WTC11 (cell line): ENCODE data around the gene SPINDOC. TPM values are rescaled to one million over a fixed set of nuclear protein-coding genes. Genes with fewer than 3 reads are reported as not detected.

Experiments used
- ATAC-seq: fragments of 200-7000 bp; cut with Tn5 transposase; 2 replicates; pipeline ENCODE4 v1.10.0; 2021; ENCODE audit warnings: mild to moderate bottlenecking, moderate library complexity
- CTCF ChIA-PET: fragments of 300-600 bp; sonication (Branson Sonifier 250); formaldehyde crosslinking; loops from one replicate; lab custom pipeline; 2021; ENCODE audit warnings: antibody characterized with exemption; lab: Charles Lee
- POLR2A ChIA-PET: fragments of 350-600 bp; sonication (Branson Sonifier 250); formaldehyde crosslinking; loops from one replicate; lab custom pipeline; 2021; ENCODE audit warnings: antibody characterized with exemption; lab: Charles Lee
- DNase-seq: peaks from one replicate; pipeline ENCODE4 v3.0.0; 2021; ENCODE audit warnings: low spot score
- H3K27ac Mint-ChIP-seq: 2 replicates; pipeline ENCODE4 v1.8.0; 2021; ENCODE audit warnings: mixed read lengths
- H3K27me3 Mint-ChIP-seq: 2 replicates; pipeline ENCODE4 v1.8.0; 2021; ENCODE audit warnings: low read depth, mild to moderate bottlenecking, moderate library complexity, mixed read lengths
- H3K36me3 Mint-ChIP-seq: 2 replicates; pipeline ENCODE4 v1.8.0; 2021; ENCODE audit warnings: mixed read lengths
- H3K4me1 Mint-ChIP-seq: 2 replicates; pipeline ENCODE4 v1.8.0; 2022; ENCODE audit warnings: mixed read lengths
- H3K4me3 Mint-ChIP-seq: 2 replicates; pipeline ENCODE4 v1.8.0; 2021; ENCODE audit warnings: mild to moderate bottlenecking, moderate library complexity, mixed read lengths
- H3K9me3 Mint-ChIP-seq: 2 replicates; pipeline ENCODE4 v1.8.0; 2021; ENCODE audit warnings: mixed read lengths
- CREM ChIP-seq: sonication (generic); formaldehyde crosslinking; IDR thresholded peaks from 2 replicates; pipeline ENCODE4 v1.8.1; 2022; ENCODE audit warnings: mild to moderate bottlenecking, missing genetic modification reagents, moderate library complexity
- EMX1 ChIP-seq: fragments of 250-450 bp; sonication (Bioruptor Pico); IDR thresholded peaks from 2 replicates; pipeline ENCODE4 v1.8.0; 2021; ENCODE audit warnings: mild to moderate bottlenecking
- ESRRA ChIP-seq: sonication (generic); formaldehyde crosslinking; IDR thresholded peaks from 2 replicates; pipeline ENCODE4 v1.8.1; 2022; ENCODE audit warnings: mild to moderate bottlenecking, missing genetic modification reagents, borderline replicate concordance
- IRF2 ChIP-seq: sonication (generic); formaldehyde crosslinking; IDR thresholded peaks from 2 replicates; pipeline ENCODE4 v1.8.0; 2022; ENCODE audit warnings: low read depth, missing genetic modification reagents, borderline replicate concordance
- KAT7 ChIP-seq: sonication (generic); formaldehyde crosslinking; IDR thresholded peaks from 2 replicates; pipeline ENCODE4 v1.8.1; 2023; ENCODE audit warnings: missing genetic modification reagents, mild to moderate bottlenecking, borderline replicate concordance
- SP1 ChIP-seq: sonication (generic); formaldehyde crosslinking; conservative IDR thresholded peaks from 2 replicates; pipeline ENCODE4 v1.8.1; 2022; ENCODE audit warnings: missing genetic modification reagents
- ZNF121 ChIP-seq: sonication (generic); formaldehyde crosslinking; IDR thresholded peaks from 2 replicates; pipeline ENCODE4 v1.8.0; 2023; ENCODE audit warnings: missing genetic modification reagents
- total RNA-seq: library from RNA; stranded (reverse); gene quantifications from 3 replicates; pipeline ENCODE4 v1.2.3, GENCODE V29; 2021
- TF ChIP-seq, protein P1 (sequence below): sonication (generic); formaldehyde crosslinking; IDR thresholded peaks from 2 replicates; pipeline ENCODE4 v1.8.0; 2022; ENCODE audit warnings: mild to moderate bottlenecking, missing genetic modification reagents
- TF ChIP-seq, protein P2 (sequence below): sonication (generic); formaldehyde crosslinking; IDR thresholded peaks from 2 replicates; pipeline ENCODE4 v1.8.0; 2023; ENCODE audit warnings: missing genetic modification reagents, mild to moderate bottlenecking, borderline replicate concordance
- TF ChIP-seq, protein P3 (sequence below): sonication (generic); formaldehyde crosslinking; IDR thresholded peaks from 2 replicates; pipeline ENCODE4 v1.8.0; 2022; ENCODE audit warnings: missing genetic modification reagents

SPINDOC gene
- total RNA-seq, 1 experiment from 2014 or later, result 93.8 TPM

DNA sequence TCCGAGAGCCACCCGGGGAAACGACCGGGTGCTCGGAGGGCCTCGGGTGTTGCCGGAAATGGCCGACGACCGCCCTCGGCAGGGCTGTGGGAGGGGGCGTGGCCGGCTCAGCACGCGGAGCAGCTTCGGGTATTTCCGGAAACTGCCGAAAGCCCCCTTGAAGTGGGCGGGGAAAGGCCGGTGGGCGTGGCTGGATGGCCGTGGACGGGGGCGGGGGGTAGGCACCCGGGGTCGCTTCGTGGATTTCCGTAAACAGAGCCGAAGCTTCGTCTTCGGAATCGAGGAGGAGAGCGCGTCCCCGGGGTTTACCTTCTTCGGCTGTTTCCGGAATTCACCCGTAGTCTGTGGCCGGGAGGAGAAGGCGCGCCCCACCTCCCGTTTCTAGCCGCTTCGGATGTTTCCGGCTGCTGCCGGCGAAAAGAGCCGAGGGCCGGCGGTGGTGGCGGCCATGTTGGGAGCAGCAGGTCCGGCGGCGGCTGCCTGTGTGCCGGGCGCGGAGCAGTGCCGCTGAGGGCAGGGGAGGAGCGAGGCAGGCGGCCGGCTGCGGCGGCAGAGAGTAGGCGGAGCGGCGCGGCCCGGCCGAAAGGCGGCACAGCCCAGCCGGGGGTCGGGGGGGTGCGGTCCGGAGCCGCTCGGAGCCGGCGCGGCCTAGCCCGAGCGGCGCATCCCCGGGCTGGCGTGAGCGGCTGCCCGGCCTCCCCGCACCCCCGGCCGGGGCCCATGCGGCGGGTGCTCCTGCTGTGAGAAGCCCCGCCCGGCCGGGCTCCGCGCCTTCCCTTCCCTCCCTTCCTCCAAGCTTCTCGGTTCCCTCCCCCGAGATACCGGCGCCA lies 25.6 kb downstream of the SPINDOC start, which contains the start of gene MARK2 (continued):
- TF ChIP-seq KAT7 (CRISPR knock-in tag) (no peak), CREM (CRISPR knock-in tag) (peak; percentile 40; the same call in 1 of the 2 replicates), ESRRA (no peak), IRF2 (CRISPR knock-in tag) (no peak), SP1 (CRISPR knock-in tag) (peak; percentile 67)
- TF ChIP-seq, protein P1, sequence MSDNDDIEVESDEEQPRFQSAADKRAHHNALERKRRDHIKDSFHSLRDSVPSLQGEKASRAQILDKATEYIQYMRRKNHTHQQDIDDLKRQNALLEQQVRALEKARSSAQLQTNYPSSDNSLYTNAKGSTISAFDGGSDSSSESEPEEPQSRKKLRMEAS (CRISPR knock-in tag), result peak; percentile 50; the same call in 1 of the 2 replicates

DNA sequence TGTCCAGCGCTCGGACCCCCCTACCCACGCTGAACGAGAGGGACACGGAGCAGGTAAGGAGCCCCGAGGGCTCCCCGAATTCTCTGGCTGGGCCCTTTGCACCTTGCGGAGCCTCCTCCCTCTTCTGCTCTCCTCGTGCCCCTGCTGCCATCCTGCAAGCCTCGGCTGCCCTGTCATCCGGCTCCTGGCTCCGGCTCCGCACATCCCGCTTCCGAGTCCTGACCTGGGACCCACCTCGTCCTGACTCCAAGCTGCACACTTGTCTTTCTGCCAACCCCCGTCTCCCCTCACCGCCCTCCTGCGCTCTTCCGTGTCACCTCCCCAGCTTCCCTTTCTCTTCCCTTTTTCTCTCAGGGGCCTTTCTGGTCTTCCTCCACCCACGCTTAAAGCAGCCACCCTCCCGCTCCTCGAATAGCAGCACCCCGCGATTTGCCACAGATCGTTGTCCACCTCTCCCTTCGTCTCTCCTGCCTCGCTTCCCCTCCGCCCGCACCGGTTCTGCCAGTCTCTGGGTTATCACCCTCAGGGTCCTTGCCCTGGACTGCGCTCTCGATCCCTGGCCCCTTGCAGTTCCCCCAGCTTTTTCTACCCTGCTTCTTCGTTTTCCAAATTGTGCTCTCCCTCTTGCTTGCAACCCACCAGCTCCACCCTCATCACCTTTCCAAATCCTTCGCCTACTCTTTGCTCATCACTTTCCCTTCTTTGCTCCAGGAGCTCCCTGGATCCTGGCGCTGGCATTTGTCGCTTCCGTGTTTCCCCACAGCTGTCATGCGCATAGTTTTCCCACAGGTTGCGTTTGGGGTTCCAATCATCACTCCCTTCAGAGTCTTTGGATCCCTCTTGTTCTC lies 26.5 kb downstream of the SPINDOC start:
- Mint-ChIP-seq H3K27ac (peak overlapping the region; percentile 93), H3K4me3 (peak overlapping the region; percentile 90), H3K27me3 (no peaks in the 10 kb centered on the region)
- no peak for ATAC-seq
- TF ChIP-seq, protein P2, sequence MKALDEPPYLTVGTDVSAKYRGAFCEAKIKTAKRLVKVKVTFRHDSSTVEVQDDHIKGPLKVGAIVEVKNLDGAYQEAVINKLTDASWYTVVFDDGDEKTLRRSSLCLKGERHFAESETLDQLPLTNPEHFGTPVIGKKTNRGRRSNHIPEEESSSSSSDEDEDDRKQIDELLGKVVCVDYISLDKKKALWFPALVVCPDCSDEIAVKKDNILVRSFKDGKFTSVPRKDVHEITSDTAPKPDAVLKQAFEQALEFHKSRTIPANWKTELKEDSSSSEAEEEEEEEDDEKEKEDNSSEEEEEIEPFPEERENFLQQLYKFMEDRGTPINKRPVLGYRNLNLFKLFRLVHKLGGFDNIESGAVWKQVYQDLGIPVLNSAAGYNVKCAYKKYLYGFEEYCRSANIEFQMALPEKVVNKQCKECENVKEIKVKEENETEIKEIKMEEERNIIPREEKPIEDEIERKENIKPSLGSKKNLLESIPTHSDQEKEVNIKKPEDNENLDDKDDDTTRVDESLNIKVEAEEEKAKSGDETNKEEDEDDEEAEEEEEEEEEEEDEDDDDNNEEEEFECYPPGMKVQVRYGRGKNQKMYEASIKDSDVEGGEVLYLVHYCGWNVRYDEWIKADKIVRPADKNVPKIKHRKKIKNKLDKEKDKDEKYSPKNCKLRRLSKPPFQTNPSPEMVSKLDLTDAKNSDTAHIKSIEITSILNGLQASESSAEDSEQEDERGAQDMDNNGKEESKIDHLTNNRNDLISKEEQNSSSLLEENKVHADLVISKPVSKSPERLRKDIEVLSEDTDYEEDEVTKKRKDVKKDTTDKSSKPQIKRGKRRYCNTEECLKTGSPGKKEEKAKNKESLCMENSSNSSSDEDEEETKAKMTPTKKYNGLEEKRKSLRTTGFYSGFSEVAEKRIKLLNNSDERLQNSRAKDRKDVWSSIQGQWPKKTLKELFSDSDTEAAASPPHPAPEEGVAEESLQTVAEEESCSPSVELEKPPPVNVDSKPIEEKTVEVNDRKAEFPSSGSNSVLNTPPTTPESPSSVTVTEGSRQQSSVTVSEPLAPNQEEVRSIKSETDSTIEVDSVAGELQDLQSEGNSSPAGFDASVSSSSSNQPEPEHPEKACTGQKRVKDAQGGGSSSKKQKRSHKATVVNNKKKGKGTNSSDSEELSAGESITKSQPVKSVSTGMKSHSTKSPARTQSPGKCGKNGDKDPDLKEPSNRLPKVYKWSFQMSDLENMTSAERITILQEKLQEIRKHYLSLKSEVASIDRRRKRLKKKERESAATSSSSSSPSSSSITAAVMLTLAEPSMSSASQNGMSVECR (CRISPR knock-in tag), result 0 out of 2 replicates have a peak, but pooled peaks have one; percentile 44
- TF ChIP-seq, protein P1 (CRISPR knock-in tag), result no peak
- TF ChIP-seq EMX1 (CRISPR knock-in tag) (no peak), ZNF121 (no peak)
- TF ChIP-seq, protein P3, sequence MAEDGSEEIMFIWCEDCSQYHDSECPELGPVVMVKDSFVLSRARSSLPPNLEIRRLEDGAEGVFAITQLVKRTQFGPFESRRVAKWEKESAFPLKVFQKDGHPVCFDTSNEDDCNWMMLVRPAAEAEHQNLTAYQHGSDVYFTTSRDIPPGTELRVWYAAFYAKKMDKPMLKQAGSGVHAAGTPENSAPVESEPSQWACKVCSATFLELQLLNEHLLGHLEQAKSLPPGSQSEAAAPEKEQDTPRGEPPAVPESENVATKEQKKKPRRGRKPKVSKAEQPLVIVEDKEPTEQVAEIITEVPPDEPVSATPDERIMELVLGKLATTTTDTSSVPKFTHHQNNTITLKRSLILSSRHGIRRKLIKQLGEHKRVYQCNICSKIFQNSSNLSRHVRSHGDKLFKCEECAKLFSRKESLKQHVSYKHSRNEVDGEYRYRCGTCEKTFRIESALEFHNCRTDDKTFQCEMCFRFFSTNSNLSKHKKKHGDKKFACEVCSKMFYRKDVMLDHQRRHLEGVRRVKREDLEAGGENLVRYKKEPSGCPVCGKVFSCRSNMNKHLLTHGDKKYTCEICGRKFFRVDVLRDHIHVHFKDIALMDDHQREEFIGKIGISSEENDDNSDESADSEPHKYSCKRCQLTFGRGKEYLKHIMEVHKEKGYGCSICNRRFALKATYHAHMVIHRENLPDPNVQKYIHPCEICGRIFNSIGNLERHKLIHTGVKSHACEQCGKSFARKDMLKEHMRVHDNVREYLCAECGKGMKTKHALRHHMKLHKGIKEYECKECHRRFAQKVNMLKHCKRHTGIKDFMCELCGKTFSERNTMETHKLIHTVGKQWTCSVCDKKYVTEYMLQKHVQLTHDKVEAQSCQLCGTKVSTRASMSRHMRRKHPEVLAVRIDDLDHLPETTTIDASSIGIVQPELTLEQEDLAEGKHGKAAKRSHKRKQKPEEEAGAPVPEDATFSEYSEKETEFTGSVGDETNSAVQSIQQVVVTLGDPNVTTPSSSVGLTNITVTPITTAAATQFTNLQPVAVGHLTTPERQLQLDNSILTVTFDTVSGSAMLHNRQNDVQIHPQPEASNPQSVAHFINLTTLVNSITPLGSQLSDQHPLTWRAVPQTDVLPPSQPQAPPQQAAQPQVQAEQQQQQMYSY, result 0 out of 2 replicates have a peak, but pooled peaks have one; percentile 30
- TF ChIP-seq, all 79 proteins: peak for 2
- ChIA-PET CTCF (interaction anchor here (1.3 to 4.9 kb wide), 7 partner anchors 43 to 106 kb away, joined by 6 to 94 read pairs (median 10); partner anchors contain the start of genes RCOR2 and ZFTA), POLR2A (interaction anchor here (0.9 to 2.3 kb wide), 4 partner anchors 39 to 169 kb away, joined by 3 to 14 read pairs (median 6); partner anchors contain the start of genes ATL3 and RCOR2)
- DNase-seq, result no peak
- Mint-ChIP-seq H3K9me3 (no peaks in the 10 kb centered on the region), H3K36me3 (peaks cover 2% of the 10 kb centered on the region; the same call in 1 of the 2 replicates), H3K4me1 (peaks cover 66% of the 10 kb centered on the region)
